IgD-negative memory B cell (primary cell): Measurements from ENCODE around the gene TNNC1. TPM values are rescaled to one million over a fixed set of nuclear protein-coding genes. Genes with fewer than 3 reads are reported as not detected.

Experiments used
- H3K27ac Mint-ChIP-seq, 3 donors: one replicate each; pipeline ENCODE4 v1.8.0; 2020 to 2022; ENCODE audit warnings: mild to moderate bottlenecking in 3 of 3, mixed read lengths in 3 of 3, moderate library complexity in 1 of 3
- H3K27me3 Mint-ChIP-seq: one replicate; pipeline ENCODE4 v1.8.0; 2021; ENCODE audit warnings: mixed read lengths
- H3K36me3 Mint-ChIP-seq: one replicate; pipeline ENCODE4 v1.8.0; 2020; ENCODE audit warnings: mild to moderate bottlenecking, mixed read lengths
- H3K4me1 Mint-ChIP-seq, 3 donors: one replicate each; pipeline ENCODE4 v1.8.0; 2020 to 2022; ENCODE audit warnings: mixed read lengths in 3 of 3, mild to moderate bottlenecking in 1 of 3
- H3K4me3 Mint-ChIP-seq, 4 donors: one replicate each; pipeline ENCODE4 v1.8.0; 2020 to 2022; ENCODE audit warnings: mild to moderate bottlenecking in 4 of 4, mixed read lengths in 4 of 4, moderate library complexity in 3 of 4
- H3K9me3 Mint-ChIP-seq, 3 donors: one replicate each; pipeline ENCODE4 v1.8.0; 2020 to 2021; ENCODE audit warnings: mixed read lengths in 3 of 3, mild to moderate bottlenecking in 1 of 3
- polyA plus RNA-seq: library from polyadenylated mRNA; unstranded; fragments of 300-500 nt; fragmentation: Illumina TruSeq; gene quantifications from one replicate; pipeline ENCODE4 v1.2.3, GENCODE V29; 2021

The TNNC1 gene
- polyA plus RNA-seq, 1 donor from 2014 or later, result not detected

DNA sequence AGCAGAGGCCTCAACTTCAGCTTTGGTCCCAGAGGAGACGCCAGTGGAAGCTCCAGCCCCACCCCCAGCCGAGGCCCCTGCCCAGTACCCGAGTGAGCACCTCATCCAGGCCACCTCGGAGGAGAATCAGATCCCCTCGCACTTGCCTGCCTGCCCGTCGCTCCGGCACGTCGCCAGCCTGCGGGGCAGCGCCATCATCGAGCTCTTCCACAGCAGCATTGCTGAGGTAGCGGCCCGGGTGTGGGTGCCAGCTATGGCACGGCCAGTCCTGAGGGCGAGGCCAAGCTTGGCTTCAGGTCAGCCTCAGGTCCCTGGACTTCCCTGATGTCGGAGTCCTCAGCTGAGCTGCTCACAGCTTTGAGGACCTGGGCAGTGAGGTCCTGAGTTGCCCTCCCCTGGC is 35.6 kb upstream of the TNNC1 start:
- Mint-ChIP-seq H3K4me1 (no peaks in the 10 kb centered on the region), H3K27me3 (no peaks in the 10 kb centered on the region), H3K36me3 (peaks cover 1% of the 10 kb centered on the region), H3K27ac (no peak overlapping the region), H3K9me3 (no peaks in the 10 kb centered on the region), H3K4me3 (no peak overlapping the region)

DNA sequence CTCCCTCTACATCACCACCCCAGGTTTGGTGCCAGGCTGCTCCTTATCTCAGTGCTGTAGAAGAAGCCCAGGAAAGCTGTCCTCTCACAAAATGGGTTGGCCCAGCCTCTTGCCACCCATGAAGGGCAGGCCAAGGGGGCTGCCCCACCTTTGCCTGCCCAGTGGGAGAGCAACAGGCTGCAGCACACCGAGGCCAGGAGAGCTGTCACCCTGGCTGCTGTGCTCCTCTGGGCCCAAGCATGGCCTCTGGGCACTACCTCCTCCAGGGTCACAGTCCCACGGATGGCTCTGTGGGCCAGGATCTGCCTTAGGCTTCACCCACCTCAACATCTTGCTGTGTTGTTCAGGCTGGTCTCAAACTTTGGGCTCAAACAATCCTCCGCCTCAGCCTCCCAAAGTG is 34.9 kb upstream of the TNNC1 start:
- Mint-ChIP-seq H3K27ac (no peak overlapping the region), H3K4me3 (no peak overlapping the region), H3K4me1 (no peaks in the 10 kb centered on the region), H3K9me3 (no peaks in the 10 kb centered on the region), H3K36me3 (peaks cover 1% of the 10 kb centered on the region), H3K27me3 (no peaks in the 10 kb centered on the region)

DNA sequence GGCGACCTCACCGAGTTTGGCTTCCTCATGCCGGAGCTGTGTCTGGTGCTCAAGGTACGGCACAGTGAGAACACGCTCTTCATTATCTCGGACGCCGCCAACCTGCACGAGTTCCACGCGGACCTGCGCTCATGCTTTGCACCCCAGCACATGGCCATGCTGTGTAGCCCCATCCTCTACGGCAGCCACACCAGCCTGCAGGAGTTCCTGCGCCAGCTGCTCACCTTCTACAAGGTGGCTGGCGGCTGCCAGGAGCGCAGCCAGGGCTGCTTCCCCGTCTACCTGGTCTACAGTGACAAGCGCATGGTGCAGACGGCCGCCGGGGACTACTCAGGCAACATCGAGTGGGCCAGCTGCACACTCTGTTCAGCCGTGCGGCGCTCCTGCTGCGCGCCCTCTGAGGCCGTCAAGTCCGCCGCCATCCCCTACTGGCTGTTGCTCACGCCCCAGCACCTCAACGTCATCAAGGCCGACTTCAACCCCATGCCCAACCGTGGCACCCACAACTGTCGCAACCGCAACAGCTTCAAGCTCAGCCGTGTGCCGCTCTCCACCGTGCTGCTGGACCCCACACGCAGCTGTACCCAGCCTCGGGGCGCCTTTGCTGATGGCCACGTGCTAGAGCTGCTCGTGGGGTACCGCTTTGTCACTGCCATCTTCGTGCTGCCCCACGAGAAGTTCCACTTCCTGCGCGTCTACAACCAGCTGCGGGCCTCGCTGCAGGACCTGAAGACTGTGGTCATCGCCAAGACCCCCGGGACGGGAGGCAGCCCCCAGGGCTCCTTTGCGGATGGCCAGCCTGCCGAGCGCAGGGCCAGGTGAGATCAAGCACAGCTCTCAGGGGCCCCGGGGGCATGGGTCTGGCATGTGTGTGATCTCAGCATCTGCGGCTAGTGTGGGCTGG is 34.2 kb upstream of the TNNC1 start:
- Mint-ChIP-seq H3K4me3 (no peak overlapping the region), H3K27ac (peak overlapping the region in 1 of 3 donors; percentile 17), H3K27me3 (no peaks in the 10 kb centered on the region), H3K9me3 (no peaks in the 10 kb centered on the region), H3K36me3 (peaks cover 1% of the 10 kb centered on the region), H3K4me1 (no peaks in the 10 kb centered on the region)

DNA sequence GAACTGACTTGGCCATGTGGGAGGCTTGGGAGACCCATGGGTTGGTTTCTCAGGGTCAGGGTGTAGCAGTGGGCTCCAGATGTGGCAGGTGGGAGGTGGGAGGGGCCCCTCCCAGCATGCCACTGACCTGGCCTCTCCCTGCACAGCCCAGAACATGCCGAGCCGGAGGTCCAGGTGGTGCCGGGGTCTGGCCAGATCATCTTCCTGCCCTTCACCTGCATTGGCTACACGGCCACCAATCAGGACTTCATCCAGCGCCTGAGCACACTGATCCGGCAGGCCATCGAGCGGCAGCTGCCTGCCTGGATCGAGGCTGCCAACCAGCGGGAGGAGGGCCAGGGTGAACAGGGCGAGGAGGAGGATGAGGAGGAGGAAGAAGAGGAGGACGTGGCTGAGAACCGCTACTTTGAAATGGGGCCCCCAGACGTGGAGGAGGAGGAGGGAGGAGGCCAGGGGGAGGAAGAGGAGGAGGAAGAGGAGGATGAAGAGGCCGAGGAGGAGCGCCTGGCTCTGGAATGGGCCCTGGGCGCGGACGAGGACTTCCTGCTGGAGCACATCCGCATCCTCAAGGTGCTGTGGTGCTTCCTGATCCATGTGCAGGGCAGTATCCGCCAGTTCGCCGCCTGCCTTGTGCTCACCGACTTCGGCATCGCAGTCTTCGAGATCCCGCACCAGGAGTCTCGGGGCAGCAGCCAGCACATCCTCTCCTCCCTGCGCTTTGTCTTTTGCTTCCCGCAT is 33.4 kb upstream of the TNNC1 start:
- no peaks in the 10 kb centered on the region for H3K27me3 Mint-ChIP-seq
- H3K4me1 Mint-ChIP-seq, result no peaks in the 10 kb centered on the region
- no peaks in the 10 kb centered on the region for H3K9me3 Mint-ChIP-seq
- H3K27ac Mint-ChIP-seq, result peak overlapping the region in 1 of 3 donors; percentile 14
- H3K4me3 Mint-ChIP-seq, result no peak overlapping the region
- H3K36me3 Mint-ChIP-seq, result peaks cover 1% of the 10 kb centered on the region

DNA sequence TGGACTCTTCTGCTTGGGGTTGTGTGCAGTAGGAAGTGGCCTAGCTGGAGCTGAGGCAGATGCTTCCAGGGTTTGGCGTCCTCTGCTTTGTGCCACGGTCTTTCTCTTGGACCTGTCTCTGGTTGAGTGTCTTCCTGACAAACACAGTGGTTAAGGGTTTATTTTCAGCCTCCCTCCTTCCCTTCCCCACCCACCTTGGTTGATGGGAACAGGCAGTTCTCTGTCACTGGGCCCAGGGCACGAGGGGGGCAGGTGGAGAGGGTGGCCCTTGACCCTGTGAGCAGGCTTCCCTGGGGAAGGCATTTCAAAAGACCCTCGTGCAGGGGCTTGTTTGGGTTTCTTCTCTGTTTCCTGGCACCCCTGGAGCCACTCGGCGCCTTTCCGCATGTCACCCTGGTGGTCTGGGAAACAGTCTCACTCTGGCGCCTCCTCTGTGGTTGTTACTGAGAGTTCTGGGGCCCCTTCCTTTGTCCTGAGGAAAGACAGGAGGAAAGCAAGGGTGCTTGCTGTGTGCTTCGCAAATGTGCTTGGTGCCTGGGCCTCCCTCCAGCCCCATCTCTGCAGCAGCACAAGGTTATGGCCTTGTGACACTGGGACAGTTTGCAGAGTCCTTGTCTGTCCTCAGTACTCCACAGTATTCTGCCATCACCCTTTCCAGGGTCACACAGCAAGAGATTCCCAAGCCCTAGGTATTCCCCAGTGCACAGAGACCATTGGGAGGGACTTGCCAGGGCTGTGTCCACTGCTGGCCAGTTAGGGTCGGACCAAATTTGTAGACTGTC is 31.0 kb upstream of the TNNC1 start:
- Mint-ChIP-seq H3K4me1 (no peaks in the 10 kb centered on the region), H3K36me3 (peaks cover 5% of the 10 kb centered on the region), H3K4me3 (no peak overlapping the region), H3K27me3 (no peaks in the 10 kb centered on the region), H3K27ac (peak overlapping the region in 1 of 3 donors; percentile 31), H3K9me3 (no peaks in the 10 kb centered on the region)

DNA sequence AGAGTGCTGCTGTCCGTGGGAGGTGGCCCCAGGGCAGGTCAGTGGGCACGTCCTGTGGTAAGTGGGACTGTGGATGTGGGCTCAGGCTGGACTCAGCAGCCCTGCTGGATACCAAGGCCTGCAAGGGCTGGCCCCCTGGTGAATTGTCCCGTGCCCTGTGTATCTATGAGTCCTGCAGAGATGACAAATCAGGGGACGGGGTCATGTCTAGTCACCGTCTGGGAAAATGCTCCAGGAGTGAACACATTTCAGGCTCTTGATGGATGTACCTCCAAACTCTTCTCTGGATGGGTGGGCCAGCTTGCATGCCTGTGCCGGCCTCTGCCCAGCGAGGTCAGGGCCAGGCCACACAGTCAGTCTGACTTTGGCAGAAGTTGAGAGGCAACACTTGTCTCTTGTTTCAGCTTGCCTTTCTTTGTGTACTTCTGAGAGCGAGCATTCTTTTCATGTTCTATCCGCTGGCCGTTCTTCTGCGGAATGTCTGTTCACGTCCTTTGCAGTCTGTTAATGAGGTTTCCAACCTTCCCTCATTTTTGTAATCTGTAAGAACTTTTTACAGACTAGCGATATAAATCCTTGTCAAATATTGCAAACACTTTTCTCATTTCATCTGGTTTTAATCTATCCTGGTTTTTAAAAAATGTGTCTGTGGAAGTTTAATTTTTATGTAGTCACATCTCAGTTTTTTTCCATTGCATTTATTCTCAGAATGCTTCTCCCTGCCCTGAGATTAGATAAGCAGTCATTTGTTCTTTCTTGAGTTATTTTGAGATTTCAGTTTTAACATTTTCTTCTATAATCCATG is 29.9 kb upstream of the TNNC1 start:
- H3K27me3 Mint-ChIP-seq, result no peaks in the 10 kb centered on the region
- H3K4me1 Mint-ChIP-seq, result no peaks in the 10 kb centered on the region
- H3K4me3 Mint-ChIP-seq, result no peak overlapping the region
- H3K36me3 Mint-ChIP-seq, result peaks cover 5% of the 10 kb centered on the region
- H3K9me3 Mint-ChIP-seq, result no peaks in the 10 kb centered on the region
- no peak overlapping the region for H3K27ac Mint-ChIP-seq

DNA sequence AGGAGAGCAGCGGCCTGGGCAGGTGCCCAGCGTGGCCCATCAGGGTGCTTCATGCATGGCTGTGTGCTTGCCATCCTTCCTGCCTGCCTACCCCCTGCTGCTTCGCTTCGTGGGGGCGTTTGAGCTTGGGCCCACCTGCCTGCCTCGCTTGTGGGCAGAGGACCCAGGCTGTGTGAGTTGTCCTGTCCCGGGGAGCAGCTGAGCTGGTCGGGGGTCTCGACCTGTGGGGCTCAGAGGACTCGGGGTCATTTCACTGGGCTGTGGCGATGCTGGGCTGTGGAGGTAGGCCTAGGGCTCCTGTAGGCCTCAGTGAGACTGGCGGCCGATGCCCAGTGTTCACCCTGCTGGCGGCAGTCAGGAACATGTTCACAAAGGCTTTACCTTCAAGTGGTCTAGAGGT is 29.2 kb upstream of the TNNC1 start:
- Mint-ChIP-seq H3K9me3 (no peaks in the 10 kb centered on the region), H3K36me3 (peaks cover 5% of the 10 kb centered on the region), H3K4me1 (no peaks in the 10 kb centered on the region), H3K4me3 (no peak overlapping the region), H3K27me3 (no peaks in the 10 kb centered on the region), H3K27ac (no peak overlapping the region)

DNA sequence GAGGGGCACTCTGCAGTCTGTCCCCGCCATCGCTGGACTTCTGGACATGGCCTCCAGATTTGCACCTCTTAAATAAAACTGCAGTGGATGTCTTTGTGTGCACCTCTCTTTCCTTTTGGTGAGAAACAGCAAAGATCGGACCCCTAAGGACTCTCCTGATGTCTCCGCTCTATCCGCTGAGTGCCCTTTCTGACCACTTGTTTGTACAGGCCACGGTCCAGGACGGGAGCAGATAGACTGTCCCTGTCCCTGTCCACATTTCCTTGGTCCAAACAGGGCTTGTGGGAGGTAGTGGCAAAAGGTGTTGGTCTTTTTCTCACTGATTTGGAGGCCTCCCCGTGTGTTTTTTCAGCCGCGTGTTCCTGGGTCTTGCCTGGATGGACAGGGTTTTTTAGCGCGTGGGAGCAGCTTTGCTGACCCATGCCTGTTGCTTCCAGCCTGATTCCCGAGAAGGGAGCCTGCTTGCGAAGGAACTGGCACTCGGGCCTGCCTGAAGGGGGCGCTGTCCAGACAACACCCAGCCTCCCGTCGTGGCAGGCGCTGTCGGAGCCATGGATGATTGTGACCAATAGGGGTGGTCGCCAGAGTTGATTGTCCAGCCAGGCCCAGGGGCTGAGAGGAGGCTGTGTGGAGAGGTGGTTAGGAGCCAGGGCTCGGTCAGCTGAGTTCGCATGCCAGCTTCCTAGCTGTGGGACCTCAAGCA is 28.1 kb upstream of the TNNC1 start:
- no peak overlapping the region for H3K4me3 Mint-ChIP-seq
- H3K9me3 Mint-ChIP-seq, result no peaks in the 10 kb centered on the region
- no peak overlapping the region for H3K27ac Mint-ChIP-seq
- H3K4me1 Mint-ChIP-seq, result no peaks in the 10 kb centered on the region
- peaks cover 5% of the 10 kb centered on the region for H3K36me3 Mint-ChIP-seq
- no peaks in the 10 kb centered on the region for H3K27me3 Mint-ChIP-seq

DNA sequence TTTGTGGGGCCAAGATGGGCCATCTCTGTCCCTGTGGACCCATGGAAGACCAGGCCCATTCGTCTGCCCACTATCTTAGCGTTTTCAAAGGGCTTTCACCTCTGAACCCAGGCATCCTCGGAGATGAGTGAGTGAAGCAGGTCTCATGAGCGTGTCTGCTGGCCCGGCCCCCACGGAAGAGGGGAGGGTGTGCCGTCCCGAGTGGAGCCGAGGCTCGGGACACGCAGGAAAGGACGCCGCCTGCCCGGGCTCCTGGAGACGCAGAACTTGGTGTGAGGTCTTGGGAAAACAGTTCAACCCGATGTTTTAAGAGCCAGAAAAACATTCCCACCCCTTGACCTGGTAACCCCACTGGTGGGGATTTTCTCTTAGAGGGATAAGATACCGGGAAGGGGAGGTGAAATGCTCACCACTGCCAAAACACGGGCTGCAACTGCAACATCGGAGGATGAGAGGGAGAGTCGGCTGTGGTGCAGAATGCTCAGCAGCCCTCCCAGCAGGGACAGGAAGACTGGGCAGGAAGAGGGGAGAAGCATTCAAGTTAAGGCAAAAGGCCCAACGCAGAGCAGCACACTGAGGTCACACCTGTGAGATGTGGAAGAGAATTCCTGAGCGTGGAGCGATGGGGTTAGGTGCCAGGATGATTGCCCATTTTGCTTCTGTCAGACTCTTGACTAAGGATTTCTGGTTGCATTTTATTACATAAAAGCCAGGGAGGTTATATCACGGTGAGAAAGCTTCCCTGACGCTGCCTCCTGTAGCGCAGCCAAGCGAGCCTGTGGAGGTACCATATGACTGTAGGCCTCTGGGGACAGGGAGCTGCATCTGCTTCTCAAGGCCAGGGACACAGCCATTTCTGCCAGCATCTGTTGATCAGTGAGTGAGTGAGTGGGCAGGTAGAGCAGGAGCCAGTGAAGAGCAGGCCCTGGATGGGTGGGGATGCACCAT is 27.2 kb upstream of the TNNC1 start:
- Mint-ChIP-seq H3K4me3 (no peak overlapping the region), H3K27ac (no peak overlapping the region), H3K36me3 (peaks cover 3% of the 10 kb centered on the region), H3K27me3 (no peaks in the 10 kb centered on the region), H3K9me3 (no peaks in the 10 kb centered on the region), H3K4me1 (no peaks in the 10 kb centered on the region)

DNA sequence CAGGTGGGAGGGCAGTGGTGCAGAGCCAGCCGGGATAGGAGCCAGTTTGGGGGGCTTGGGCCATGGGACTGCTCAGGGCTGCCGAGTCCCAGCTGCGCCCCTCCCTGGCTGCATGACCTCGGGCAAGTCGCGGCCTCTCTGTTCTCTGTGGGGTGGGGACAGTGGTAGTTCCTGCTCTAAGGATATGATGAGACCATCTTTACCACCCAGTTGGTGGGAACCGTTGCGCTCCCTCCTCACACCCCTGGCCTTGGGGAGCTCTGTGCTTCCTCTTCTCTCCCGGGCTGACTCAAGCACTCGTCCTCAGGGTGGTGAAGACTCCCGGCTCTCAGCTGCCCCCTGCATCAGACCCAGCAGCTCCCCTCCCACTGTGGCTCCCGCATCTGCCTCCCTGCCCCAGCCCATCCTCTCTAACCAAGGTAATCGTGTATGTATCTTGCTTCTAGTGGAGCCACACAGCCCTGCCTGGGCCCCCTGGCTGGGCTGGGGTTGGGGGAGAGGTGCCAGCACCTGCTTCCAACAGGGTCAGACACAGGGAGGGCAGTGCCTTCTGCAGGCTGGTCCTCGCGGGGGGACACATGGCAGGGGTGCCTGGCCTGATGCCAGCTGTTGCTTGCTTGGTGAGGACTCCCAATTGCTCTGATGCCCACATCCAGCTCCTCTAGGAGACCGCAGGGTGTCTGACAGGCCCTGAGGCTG is 26.2 kb upstream of the TNNC1 start:
- Mint-ChIP-seq H3K36me3 (peaks cover 3% of the 10 kb centered on the region), H3K4me3 (no peak overlapping the region), H3K4me1 (no peaks in the 10 kb centered on the region), H3K9me3 (no peaks in the 10 kb centered on the region), H3K27me3 (no peaks in the 10 kb centered on the region), H3K27ac (no peak overlapping the region)

DNA sequence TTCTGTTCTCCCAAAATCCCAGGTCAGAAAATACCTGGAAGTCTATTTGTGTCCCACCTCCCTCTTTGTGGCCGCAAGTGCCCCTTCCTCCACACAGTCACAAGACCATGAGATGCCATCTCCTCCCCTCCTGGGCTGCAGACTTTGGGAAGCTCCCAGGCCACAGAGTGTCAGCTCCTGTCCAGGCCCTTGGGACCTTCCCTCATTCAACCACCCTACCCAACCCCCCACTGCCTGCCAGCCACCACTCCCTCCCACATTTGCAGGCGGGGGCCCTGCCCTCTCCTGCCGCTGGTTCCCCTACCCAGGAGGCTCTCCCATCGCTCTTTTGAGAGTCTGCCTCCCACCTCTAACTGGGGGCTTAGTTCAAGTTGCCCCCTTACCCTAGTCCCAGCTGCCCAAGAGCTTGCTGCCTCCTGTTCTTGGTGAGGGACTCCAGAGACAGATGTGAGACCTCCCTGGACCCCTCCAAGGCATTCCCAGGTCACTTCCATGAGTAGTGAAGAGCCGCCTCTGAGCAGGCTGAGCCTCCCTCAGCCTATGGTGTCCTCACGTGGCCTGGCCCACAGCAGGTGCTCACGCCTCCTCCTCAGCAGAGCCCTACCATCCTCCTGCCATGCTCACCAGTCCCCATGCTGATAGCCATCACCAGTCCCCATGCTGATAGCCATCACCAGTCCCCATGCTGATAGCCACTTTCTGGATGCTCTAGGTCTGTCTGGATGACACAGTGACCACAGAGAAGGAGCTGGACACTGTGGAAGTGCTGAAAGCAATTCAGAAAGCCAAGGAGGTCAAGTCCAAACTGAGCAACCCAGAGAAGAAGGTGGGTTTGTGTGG is 25.4 kb upstream of the TNNC1 start:
- Mint-ChIP-seq H3K9me3 (no peaks in the 10 kb centered on the region), H3K4me1 (no peaks in the 10 kb centered on the region), H3K27ac (no peak overlapping the region), H3K4me3 (no peak overlapping the region), H3K36me3 (peaks cover 3% of the 10 kb centered on the region), H3K27me3 (no peaks in the 10 kb centered on the region)

DNA sequence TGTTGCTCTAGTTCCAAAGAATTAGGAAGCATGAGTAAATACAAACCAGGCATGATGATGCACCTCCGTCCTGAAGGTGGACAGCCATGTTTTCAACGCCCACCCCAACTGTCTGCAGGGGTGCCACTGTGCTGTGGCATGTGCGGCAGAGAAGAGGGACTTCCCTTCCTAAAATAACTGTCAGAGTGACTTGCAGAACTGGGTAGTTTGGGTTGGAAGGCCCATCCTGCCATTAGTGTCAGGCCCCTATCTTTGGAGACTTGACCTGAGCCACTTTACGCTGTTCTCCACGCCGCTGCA is 23.9 kb upstream of the TNNC1 start:
- no peak overlapping the region for H3K27ac Mint-ChIP-seq
- no peaks in the 10 kb centered on the region for H3K9me3 Mint-ChIP-seq
- H3K27me3 Mint-ChIP-seq, result no peaks in the 10 kb centered on the region
- no peak overlapping the region for H3K4me3 Mint-ChIP-seq
- peaks cover 3% of the 10 kb centered on the region for H3K36me3 Mint-ChIP-seq
- H3K4me1 Mint-ChIP-seq, result no peaks in the 10 kb centered on the region
